ENCODE data around the gene ADNP2. TPM values are rescaled to one million over a fixed set of nuclear protein-coding genes. Genes with fewer than 3 reads are reported as not detected.

Gene ADNP2
- total RNA-seq, 1 experiment from 2014 or later = 14.8 TPM

Other genes starting within 250 kb of the ADNP2 start
- 37.4 and 41.9 TPM in 2 replicates for gene SLC66A2, start 157.6 kb upstream of the ADNP2 start, total RNA-seq (2014; rRNA removed; shearing (Covaris generic))
- 38.3 and 43.6 TPM in 2 replicates for gene HSBP1L1, start 144.6 kb upstream of the ADNP2 start, total RNA-seq (2014; rRNA removed; shearing (Covaris generic))
- gene TXNL4A, start 120.7 kb upstream of the ADNP2 start, total RNA-seq (2014; rRNA removed; shearing (Covaris generic)) = 63.4 and 70.8 TPM in 2 replicates
- gene RBFA, start 74.8 kb upstream of the ADNP2 start, total RNA-seq (2014; rRNA removed; shearing (Covaris generic)) = 20.2 and 36.8 TPM in 2 replicates
- gene PARD6G, start 138.3 kb downstream of the ADNP2 start, total RNA-seq (2014; rRNA removed; shearing (Covaris generic)) = 0.18 and 0.20 TPM in 2 replicates

Measured in HT-29 (cell line).